Neural cell (in vitro differentiated cells): ENCODE results near the gene PTCD2.

Experiments
- EP300 ChIP-seq: fragments of 450-650 bp; conservative IDR thresholded peaks from 2 replicates; pipeline ENCODE4 v1.6.1; 2014; ENCODE audit warnings: antibody characterized with exemption, mild to moderate bottlenecking, moderate library complexity; ENCODE audit not compliant: poor library complexity, severe bottlenecking
- EZH2 ChIP-seq: fragments of 200-600, 300-800 bp; shearing (Covaris generic), sonication (generic); IDR thresholded peaks from 2 replicates; pipeline ENCODE4 v1.6.1; 2014; ENCODE audit warnings: antibody characterized with exemption, low read length, borderline replicate concordance, mild to moderate bottlenecking; ENCODE audit not compliant: insufficient read depth, poor library complexity, severe bottlenecking
- MXI1 ChIP-seq: fragments of 450-650 bp; conservative IDR thresholded peaks from 2 replicates; pipeline ENCODE4 v1.6.1; 2014; ENCODE audit warnings: antibody characterized with exemption, mild to moderate bottlenecking; ENCODE audit not compliant: poor library complexity, severe bottlenecking
- POLR2AphosphoS5 ChIP-seq: IDR thresholded peaks from 2 replicates; pipeline ENCODE4 v1.6.1; 2012
- RAD21 ChIP-seq: fragments of 450-650 bp; conservative IDR thresholded peaks from 2 replicates; pipeline ENCODE4 v1.6.1; 2014; ENCODE audit warnings: antibody characterized with exemption, mild to moderate bottlenecking, moderate library complexity
- TAF1 ChIP-seq: IDR thresholded peaks from 2 replicates; pipeline ENCODE4 v1.6.1; 2012; ENCODE audit warnings: low read depth
- TF ChIP-seq, protein P1 (sequence below): fragments of 450-650 bp; IDR thresholded peaks from 2 replicates; pipeline ENCODE4 v1.5.1; 2014; ENCODE audit warnings: antibody characterized with exemption, mild to moderate bottlenecking, moderate library complexity; ENCODE audit not compliant: poor library complexity, severe bottlenecking
- TF ChIP-seq, protein P2 (sequence below): IDR thresholded peaks from 2 replicates; pipeline ENCODE4 v1.6.1; 2012; ENCODE audit warnings: borderline replicate concordance

DNA sequence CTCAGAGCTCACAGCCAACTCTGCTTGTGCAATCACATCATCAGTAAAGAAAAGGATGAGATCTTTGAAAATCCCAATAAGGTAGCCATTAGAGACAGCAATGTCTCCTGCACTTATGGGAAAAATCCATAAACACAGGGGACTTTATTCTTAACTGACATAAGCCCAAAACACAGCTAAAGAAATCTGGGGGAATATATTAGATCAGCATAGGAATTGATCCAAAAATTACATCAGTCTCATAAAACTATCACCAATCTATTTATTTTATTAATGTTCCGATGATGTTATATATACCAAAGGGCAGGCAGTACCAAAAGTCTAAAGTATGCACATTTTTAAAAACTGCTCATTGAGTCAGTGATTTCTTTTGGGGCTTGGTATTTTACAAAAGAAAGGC, 7.0 kb upstream of the PTCD2 start:
- no peak for TF ChIP-seq EZH2
- TF ChIP-seq, protein P1, sequence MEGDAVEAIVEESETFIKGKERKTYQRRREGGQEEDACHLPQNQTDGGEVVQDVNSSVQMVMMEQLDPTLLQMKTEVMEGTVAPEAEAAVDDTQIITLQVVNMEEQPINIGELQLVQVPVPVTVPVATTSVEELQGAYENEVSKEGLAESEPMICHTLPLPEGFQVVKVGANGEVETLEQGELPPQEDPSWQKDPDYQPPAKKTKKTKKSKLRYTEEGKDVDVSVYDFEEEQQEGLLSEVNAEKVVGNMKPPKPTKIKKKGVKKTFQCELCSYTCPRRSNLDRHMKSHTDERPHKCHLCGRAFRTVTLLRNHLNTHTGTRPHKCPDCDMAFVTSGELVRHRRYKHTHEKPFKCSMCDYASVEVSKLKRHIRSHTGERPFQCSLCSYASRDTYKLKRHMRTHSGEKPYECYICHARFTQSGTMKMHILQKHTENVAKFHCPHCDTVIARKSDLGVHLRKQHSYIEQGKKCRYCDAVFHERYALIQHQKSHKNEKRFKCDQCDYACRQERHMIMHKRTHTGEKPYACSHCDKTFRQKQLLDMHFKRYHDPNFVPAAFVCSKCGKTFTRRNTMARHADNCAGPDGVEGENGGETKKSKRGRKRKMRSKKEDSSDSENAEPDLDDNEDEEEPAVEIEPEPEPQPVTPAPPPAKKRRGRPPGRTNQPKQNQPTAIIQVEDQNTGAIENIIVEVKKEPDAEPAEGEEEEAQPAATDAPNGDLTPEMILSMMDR = no peak
- no peak for TF ChIP-seq MXI1
- no peak for TF ChIP-seq TAF1
- TF ChIP-seq POLR2AphosphoS5 = no peak
- no peak for TF ChIP-seq EP300
- TF ChIP-seq, protein P2, sequence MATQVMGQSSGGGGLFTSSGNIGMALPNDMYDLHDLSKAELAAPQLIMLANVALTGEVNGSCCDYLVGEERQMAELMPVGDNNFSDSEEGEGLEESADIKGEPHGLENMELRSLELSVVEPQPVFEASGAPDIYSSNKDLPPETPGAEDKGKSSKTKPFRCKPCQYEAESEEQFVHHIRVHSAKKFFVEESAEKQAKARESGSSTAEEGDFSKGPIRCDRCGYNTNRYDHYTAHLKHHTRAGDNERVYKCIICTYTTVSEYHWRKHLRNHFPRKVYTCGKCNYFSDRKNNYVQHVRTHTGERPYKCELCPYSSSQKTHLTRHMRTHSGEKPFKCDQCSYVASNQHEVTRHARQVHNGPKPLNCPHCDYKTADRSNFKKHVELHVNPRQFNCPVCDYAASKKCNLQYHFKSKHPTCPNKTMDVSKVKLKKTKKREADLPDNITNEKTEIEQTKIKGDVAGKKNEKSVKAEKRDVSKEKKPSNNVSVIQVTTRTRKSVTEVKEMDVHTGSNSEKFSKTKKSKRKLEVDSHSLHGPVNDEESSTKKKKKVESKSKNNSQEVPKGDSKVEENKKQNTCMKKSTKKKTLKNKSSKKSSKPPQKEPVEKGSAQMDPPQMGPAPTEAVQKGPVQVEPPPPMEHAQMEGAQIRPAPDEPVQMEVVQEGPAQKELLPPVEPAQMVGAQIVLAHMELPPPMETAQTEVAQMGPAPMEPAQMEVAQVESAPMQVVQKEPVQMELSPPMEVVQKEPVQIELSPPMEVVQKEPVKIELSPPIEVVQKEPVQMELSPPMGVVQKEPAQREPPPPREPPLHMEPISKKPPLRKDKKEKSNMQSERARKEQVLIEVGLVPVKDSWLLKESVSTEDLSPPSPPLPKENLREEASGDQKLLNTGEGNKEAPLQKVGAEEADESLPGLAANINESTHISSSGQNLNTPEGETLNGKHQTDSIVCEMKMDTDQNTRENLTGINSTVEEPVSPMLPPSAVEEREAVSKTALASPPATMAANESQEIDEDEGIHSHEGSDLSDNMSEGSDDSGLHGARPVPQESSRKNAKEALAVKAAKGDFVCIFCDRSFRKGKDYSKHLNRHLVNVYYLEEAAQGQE = no peak
- TF ChIP-seq RAD21 = no peak
